Adrenal gland (tissue), 19 donors: ENCODE data around the gene HHIP. TPM values are rescaled to one million over a fixed set of nuclear protein-coding genes. Genes with fewer than 3 reads are reported as not detected.

Source experiments
- DNase-seq, 7 donors: peaks; one replicate each; pipeline ENCODE4 v3.0.0-alpha.2; 2019 to 2020
- H3K27ac ChIP-seq, 5 donors: fragments of 200-600 bp; sonication (generic) in 4 of 5; 1 replicate in 3 of 5; 2 replicates in 2 of 5; pipeline versions ENCODE4 v1.5.1 to v1.8.0; 2016 to 2020; ENCODE audit warnings: mild to moderate bottlenecking in 1 of 5
- H3K27me3 ChIP-seq: fragments of 200-600 bp; 2 replicates; pipeline ENCODE4 v1.8.0; 2021
- H3K36me3 ChIP-seq, 2 donors: fragments of 200-600 bp; replicated peaks in 1 of 2; 1 replicate in 1 of 2; 2 replicates in 1 of 2; pipeline versions ENCODE4 v1.5.1 to v1.8.0; 2018 to 2022
- H3K4me1 ChIP-seq, 2 donors: fragments of 200-600 bp; replicated peaks in 1 of 2; 1 replicate in 1 of 2; 2 replicates in 1 of 2; pipeline versions ENCODE4 v1.5.1 to v1.8.0; 2018 to 2021
- H3K4me3 ChIP-seq, 4 donors: fragments of 200-600 bp; sonication (generic) in 3 of 4; one replicate each; pipeline ENCODE4 v1.5.1; 2016 to 2018
- H3K9me3 ChIP-seq, 3 donors: fragments of 200-600 bp; sonication (generic) in 1 of 3; replicated peaks in 1 of 3; 1 replicate in 2 of 3; 2 replicates in 1 of 3; pipeline versions ENCODE4 v1.5.1 to v1.8.0; 2016 to 2021
- POLR2A ChIP-seq, 2 donors: fragments of 450-650 bp; IDR thresholded peaks; one replicate each; pipeline ENCODE4 v1.6.1; 2017; ENCODE audit warnings: antibody characterized with exemption in 2 of 2, mild to moderate bottlenecking in 2 of 2, moderate library complexity in 1 of 2
- WGBS, 4 donors: extraction: QIAGEN DNeasy Blood & Tissue Kit in 2 of 4; methylation state at CpG; one replicate each; pipeline versions ENCODE4 v1.1.5 to v1.1.7; 2013 to 2017; 5-methylcytosine and 5-hydroxymethylcytosine counted together
- intact Hi-C, 2 donors: fragments of 100-400 bp; cut with DNase I; formaldehyde crosslinking; loops; one replicate each; pipeline versions ENCODE4 v1.14.1 to v1.15.0; 2022 to 2023
- long read RNA-seq, 10 donors: library from polyadenylated mRNA in 3 of 10; unstranded in 2 of 10; stranded (forward) in 1 of 10; transcript quantifications; one replicate each; pipeline ENCODE4 v2.0.0 and lab custom pipeline, GENCODE V29; 2021 to 2026
- polyA plus RNA-seq, 3 donors: library from polyadenylated mRNA; stranded (reverse); fragments of 200-250 nt in 2 of 3; fragments of 350-450 nt in 1 of 3; fragmentation: Illumina TruSeq in 1 of 3; extraction: RNeasy Lipid Tissue Mini Kit (QIAGEN cat#74804) in 1 of 3; gene quantifications; one replicate each; pipeline ENCODE4 v1.2.3, GENCODE V29; 2013 to 2014
- total RNA-seq, 9 donors: library from RNA; depleted of rRNA in 4 of 9; stranded (reverse); fragments of >200 nt in 4 of 9; fragments of 120-200 nt in 1 of 9; fragmentation: NEBNext Ultra II Directional in 1 of 9; extraction: Animal tissue kit (Norgen Biotek cat#: 25700) in 1 of 9; gene quantifications; one replicate each; pipeline versions ENCODE4 v1.1.0 to v1.2.4, GENCODE V29; 2013 to 2023
- TF ChIP-seq, protein P1 (sequence below), 6 experiments: fragments of 450-650 bp in 4 of 6; fragments of 200-600 bp in 2 of 6; sonication (generic) in 1 of 6; IDR thresholded peaks; 1 replicate in 5 of 6; 2 replicates in 1 of 6; pipeline versions ENCODE4 v1.5.1 to v1.8.0; 2016 to 2021; ENCODE audit warnings: antibody characterized with exemption in 6 of 6, mild to moderate bottlenecking in 2 of 6, moderate library complexity in 1 of 6
- donor health status: healthy with polysubstance abuse.
- donor health status: Bipolar disorder and iron deficiency.
- donor health status: DM: yes; HTN: yes; CAD: no.
- donor health status: DM: no; HTN: no; CAD: no.
- donor health status: DM: no; HTN: no; CAD: no.
- donor health status: DM: yes; HTN: yes; CAD: no.

HHIP gene
- total RNA-seq (100 to 1,000 TPM in 1 of 9 donors, 10 to 100 TPM in 3, 1 to 10 TPM in 5; 2.1 to 169 (median 9.3) TPM), polyA plus RNA-seq (10 to 100 TPM in 1 of 3 donors, 1 to 10 TPM in 2; 2.4 to 12.7 (median 6.1) TPM)
- long read RNA-seq, donor 1, partial matches to known transcripts: 23 of 65 reads
- long read RNA-seq, donor 1, other reads (novel, unspliced or antisense): 41 of 65 reads
- long read RNA-seq, donor 2: 0 reads
- long read RNA-seq, donor 3: 0 reads
- long read RNA-seq, donor 4, full-length matches to known transcripts: 2 of 2 reads
- long read RNA-seq, donor 4, partial matches to known transcripts: 0 of 2 reads
- long read RNA-seq, donor 4, other reads (novel, unspliced or antisense): 0 of 2 reads
- long read RNA-seq, donor 5, full-length matches to known transcripts: 8 of 9 reads
- long read RNA-seq, donor 5, partial matches to known transcripts: 0 of 9 reads
- long read RNA-seq, donor 5, other reads (novel, unspliced or antisense): 1 of 9 reads
- long read RNA-seq, donor 6: 0 reads
- long read RNA-seq, donor 7: 0 reads
- long read RNA-seq, donor 8: 0 reads
- long read RNA-seq, donor 9, full-length matches to known transcripts: 1 of 1 reads
- long read RNA-seq, donor 9, partial matches to known transcripts: 0 of 1 reads
- long read RNA-seq, donor 9, other reads (novel, unspliced or antisense): 0 of 1 reads
- long read RNA-seq, donor 10, full-length matches to known transcripts: 1 of 1 reads
- long read RNA-seq, donor 10, partial matches to known transcripts: 0 of 1 reads
- long read RNA-seq, donor 10, other reads (novel, unspliced or antisense): 0 of 1 reads

GRCh38 chr4:144645631-144646522, at the start of gene HHIP:
TSS of gene HHIP (plus strand) at chr4:144646156. CDS start at chr4:144646676, 520 bp downstream.
- Histone ChIP-seq H3K4me1 (peaks cover 0 to 18% of the 10 kb centered on the region in 2 donors), H3K27me3 (peaks cover 20% of the 10 kb centered on the region), H3K4me3 (peak within 1 kb of the TSS in 2 of 4 donors; percentile 22 to 63), H3K36me3 (no peaks in the 10 kb centered on the region), H3K27ac (peak within 1 kb of the TSS in 2 of 5 donors; percentile 23 to 69), H3K9me3 (no peaks in the 10 kb centered on the region)
- TF ChIP-seq POLR2A (IDR thresholded peaks at IDR 0.05): no peak
- TF ChIP-seq, protein P1, sequence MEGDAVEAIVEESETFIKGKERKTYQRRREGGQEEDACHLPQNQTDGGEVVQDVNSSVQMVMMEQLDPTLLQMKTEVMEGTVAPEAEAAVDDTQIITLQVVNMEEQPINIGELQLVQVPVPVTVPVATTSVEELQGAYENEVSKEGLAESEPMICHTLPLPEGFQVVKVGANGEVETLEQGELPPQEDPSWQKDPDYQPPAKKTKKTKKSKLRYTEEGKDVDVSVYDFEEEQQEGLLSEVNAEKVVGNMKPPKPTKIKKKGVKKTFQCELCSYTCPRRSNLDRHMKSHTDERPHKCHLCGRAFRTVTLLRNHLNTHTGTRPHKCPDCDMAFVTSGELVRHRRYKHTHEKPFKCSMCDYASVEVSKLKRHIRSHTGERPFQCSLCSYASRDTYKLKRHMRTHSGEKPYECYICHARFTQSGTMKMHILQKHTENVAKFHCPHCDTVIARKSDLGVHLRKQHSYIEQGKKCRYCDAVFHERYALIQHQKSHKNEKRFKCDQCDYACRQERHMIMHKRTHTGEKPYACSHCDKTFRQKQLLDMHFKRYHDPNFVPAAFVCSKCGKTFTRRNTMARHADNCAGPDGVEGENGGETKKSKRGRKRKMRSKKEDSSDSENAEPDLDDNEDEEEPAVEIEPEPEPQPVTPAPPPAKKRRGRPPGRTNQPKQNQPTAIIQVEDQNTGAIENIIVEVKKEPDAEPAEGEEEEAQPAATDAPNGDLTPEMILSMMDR (IDR thresholded peaks at IDR 0.05): no peak
- WGBS, 4 donors: 1 to 2% (median 1%) methylated on average over 26 to 79 of the region's 79 CpGs
- intact Hi-C loops: no loop called here
- DNase-seq: peak in 5 of 7 donors; percentile 22 to 46 (median 26)

- no peak for DNase-seq
- Histone ChIP-seq H3K36me3 (no peaks in the 10 kb centered on the region), H3K4me1 (no peaks in the 10 kb centered on the region), H3K4me3 (no peak overlapping the region), H3K9me3 (no peaks in the 10 kb centered on the region), H3K27ac (no peak overlapping the region), H3K27me3 (no peaks in the 10 kb centered on the region)
- 85 to 91% (median 86%) methylated on average over 4 of the region's 4 CpGs for WGBS, 4 donors
- TF ChIP-seq, protein P1 (IDR thresholded peaks at IDR 0.05): no peak
- TF ChIP-seq POLR2A (IDR thresholded peaks at IDR 0.05): no peak
- intact Hi-C loops: no loop called here
These were observed 48.8 kb upstream of the HHIP start for GRCh38 chr4:144597171-144597570.

DNA sequence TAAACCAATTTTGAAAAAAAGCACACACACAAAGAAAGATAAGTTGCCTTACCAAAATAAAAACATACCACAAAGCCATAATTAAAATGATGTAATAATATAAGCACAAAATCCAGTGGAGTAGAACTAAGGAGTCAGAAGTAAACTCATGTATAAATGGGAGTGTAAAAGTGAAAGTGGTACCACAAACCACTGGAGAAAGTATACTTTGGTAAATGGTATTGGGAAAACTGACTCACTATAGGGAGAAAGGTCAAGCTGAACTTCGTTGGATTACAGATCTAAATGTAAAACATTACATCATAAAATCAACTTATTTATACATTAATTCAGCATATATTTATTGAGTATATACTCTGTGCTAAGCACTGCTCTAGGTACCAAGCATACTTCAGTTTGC, 46.3 kb upstream of the HHIP start:
- Histone ChIP-seq H3K9me3 (no peaks in the 10 kb centered on the region), H3K36me3 (no peaks in the 10 kb centered on the region), H3K4me1 (no peaks in the 10 kb centered on the region), H3K27ac (no peak overlapping the region), H3K27me3 (no peaks in the 10 kb centered on the region), H3K4me3 (no peak overlapping the region)
- DNase-seq: no peak
- TF ChIP-seq POLR2A (IDR thresholded peaks at IDR 0.05): no peak
- TF ChIP-seq, protein P1 (IDR thresholded peaks at IDR 0.05): no peak
- intact Hi-C loops: no loop called here
- 27 to 48% (median 34%) methylated on average over 1 of the region's 1 CpG for WGBS, 4 donors
